ENCODE results near the gene PDE7B.

GRCh38 chr6:135839121-135839520, 12.4 kb upstream of the PDE7B start:
- TF ChIP-seq, protein P1, sequence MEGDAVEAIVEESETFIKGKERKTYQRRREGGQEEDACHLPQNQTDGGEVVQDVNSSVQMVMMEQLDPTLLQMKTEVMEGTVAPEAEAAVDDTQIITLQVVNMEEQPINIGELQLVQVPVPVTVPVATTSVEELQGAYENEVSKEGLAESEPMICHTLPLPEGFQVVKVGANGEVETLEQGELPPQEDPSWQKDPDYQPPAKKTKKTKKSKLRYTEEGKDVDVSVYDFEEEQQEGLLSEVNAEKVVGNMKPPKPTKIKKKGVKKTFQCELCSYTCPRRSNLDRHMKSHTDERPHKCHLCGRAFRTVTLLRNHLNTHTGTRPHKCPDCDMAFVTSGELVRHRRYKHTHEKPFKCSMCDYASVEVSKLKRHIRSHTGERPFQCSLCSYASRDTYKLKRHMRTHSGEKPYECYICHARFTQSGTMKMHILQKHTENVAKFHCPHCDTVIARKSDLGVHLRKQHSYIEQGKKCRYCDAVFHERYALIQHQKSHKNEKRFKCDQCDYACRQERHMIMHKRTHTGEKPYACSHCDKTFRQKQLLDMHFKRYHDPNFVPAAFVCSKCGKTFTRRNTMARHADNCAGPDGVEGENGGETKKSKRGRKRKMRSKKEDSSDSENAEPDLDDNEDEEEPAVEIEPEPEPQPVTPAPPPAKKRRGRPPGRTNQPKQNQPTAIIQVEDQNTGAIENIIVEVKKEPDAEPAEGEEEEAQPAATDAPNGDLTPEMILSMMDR (IDR thresholded peaks at IDR 0.05; ENCODE audit: low read length): no peak
- TF ChIP-seq EZH2phosphoT487 (IDR thresholded peaks at IDR 0.05; ENCODE audit: low read length): no peak

Measured in MM.1S (cell line).